ENCODE measurements around the gene ARMC5. TPM values are rescaled to one million over a fixed set of nuclear protein-coding genes. Genes with fewer than 3 reads are reported as not detected.

The ARMC5 gene
- polyA plus RNA-seq, 1 donor, result 11.0 TPM

DNA sequence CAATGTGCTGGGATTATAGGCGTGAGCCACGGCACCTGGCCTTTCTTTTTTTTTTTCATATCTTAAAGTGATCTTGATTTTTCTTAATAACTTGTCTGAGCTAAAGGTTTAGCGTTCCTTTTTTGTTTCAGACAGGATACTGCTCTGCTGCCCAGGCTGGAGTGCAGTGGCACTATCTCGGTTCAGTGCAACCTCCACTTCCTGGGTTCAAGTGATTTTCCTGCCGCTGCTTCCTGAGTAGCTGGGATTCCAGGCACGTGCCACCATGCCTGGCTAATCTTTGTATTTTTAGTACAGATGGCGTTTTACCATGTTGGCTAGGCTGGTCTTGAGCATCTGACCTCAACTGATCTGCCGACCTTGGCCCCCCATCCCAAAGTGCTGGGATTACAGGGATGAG lies 44.9 kb downstream of the ARMC5 start:
- no peak for DNase-seq

DNA sequence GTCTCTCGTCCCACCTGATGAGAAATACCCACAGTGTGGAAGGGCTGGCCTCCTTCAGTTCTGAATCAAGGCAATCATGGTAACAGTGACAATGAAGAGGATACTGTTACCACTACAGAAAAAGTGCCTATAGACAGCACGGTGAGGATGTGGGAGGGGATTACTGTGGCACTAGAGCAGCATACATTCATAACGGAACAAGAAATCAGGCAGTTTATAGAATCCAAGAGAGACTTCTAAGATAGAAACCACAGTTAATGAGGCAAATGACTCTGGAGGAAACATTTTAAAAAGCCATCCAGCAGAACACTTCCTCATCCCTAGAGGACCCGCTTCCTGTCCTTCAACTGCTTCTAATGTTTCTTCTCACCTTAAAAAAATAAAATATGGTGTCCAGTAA lies 46.2 kb downstream of the ARMC5 start:
- DNase-seq, result no peak

DNA sequence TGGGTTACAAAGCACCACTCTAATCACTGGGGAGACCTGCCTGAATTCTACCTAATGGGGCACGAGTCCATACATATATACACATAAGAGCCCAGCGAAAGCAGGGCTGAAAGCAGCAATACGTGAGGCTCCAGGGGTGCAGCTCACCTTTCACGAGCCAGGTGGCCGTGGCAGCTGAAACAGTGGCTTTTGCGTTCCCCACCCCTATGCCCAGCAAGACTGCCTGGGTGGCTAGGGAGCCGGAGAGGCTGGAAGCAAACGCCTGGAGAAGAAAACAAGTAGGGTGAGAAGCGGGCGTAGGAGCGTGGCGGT lies 48.3 kb downstream of the ARMC5 start:
- no peak for DNase-seq

DNA sequence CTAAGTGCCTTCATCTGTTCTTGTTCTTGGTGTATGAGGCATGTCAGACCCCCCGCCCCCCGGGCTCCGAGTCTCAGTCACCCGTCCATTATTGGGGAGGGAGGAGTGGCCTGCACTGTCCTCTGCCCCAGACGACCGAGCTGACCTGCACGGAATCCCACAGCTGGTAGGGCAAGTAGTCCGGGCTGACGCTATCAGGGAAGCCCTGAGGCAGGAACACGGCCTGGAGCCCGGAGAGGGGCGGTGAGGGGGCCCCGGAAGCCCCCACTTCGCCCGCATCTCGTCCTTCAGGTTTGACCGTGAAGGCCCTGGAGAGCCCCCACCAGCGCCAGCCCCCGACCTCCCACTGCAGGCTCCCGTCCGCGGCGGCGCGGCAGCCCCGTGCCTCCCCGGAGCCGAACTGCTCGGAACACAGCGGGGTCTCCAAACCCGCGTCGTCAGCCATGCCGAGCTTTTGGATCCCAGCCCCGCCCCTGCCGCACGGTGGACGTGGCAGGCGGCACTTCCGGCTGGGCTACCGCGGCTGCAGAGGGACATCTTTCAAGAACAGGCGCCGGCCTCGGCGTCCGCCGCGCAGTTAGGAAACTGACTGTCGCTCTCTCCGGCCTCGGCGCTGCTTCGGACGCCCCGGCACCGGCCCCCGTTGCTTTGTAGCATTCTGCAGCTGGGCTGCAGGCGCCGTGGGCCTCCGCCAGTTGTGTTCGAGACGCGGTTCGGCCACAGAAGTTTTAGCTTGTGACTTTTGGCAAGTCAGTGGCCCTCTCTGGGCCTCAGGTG lies 48.8 kb downstream of the ARMC5 start, which contains the start of gene RUSF1:
RUSF1 (minus strand) TSS at position 463 of the 777 bp plus-strand sequence; CDS start at position 445, 18 bp downstream.
- DNase-seq, result peak; percentile 94

DNA sequence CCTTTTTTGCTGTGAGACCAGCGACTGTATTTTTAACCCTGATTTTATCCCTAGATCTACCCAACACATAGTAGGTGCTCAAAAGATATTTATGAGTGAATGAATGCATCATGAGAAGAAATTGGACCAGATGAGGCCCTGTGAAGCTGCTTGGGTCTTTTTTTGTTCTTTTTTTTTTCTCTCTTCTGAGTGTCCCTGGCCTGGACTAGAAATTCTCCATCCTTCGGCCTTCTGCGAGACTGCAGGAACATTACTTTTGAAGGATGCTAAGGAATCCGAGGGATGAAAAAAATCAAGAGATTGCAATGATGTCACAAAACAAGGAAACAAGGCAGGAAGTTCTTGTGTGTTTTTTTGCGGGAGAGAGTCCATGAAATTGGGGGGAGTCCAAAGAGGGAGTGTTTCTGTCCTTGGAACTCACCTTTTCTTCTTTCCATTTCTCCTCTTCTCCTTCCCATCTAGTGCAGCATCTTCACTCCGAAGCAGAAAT lies 49.5 kb downstream of the ARMC5 start:
- DNase-seq, result peak; percentile 63

DNA sequence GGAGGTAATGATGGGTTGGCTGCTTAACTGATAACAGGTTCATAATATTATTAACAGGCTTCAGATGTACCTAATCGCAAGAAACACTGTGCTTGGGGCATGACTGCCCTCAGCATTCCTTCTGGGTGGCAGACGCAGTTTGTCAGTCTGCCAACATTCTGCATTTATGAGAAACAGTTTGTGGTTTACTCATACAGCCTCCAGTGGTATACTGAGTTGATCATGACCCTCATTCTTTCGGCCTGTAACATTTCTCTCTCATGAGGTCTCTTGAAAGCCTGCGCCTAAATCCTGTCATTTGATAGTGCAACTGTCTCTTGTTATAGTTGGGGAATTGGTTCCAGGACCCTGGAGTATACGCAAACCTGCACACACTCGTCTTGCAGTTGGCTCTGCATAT lies 53.8 kb downstream of the ARMC5 start:
- DNase-seq, result no peak

DNA sequence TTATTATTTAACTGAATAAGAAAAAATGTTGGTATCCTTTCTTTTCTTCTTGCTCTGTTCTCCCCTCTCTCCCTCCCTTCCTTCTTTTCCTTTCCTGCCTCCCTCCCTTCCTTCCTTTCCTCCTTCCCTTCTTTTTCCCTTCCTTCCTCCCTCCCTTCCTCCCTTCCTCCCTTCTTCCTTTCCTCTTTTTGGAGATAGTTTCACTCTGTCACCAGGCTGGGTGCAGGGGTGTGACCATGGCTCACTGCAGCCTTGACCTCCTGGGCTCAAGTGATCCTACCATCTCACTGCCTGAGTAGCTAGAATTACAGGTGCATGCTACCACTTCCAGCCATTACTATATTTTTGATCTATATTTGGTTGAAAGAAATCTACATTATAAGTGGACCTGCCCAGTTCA lies 54.6 kb downstream of the ARMC5 start:
- no peak for DNase-seq

Other genes starting within 250 kb of the ARMC5 start
- gene TRIM72, start 245.4 kb upstream of the ARMC5 start, polyA plus RNA-seq (ENCODE audit: insufficient read length), result 98.3 TPM
- 2.3 TPM for gene PYDC1, start 242.4 kb upstream of the ARMC5 start, polyA plus RNA-seq (ENCODE audit: insufficient read length)
- 4.7 TPM for gene ITGAM, start 199.5 kb upstream of the ARMC5 start, polyA plus RNA-seq (ENCODE audit: insufficient read length)
- 2.9 TPM for gene ITGAX, start 104.3 kb upstream of the ARMC5 start, polyA plus RNA-seq (ENCODE audit: insufficient read length)
- gene ITGAD, start 66.2 kb upstream of the ARMC5 start, polyA plus RNA-seq (ENCODE audit: insufficient read length), result 0.45 TPM
- gene COX6A2, start 31.1 kb upstream of the ARMC5 start, polyA plus RNA-seq (ENCODE audit: insufficient read length), result 360 TPM
- gene ZNF843, start 16.7 kb upstream of the ARMC5 start, polyA plus RNA-seq (ENCODE audit: insufficient read length), result 4.1 TPM
- gene TGFB1I1, start 12.7 kb downstream of the ARMC5 start, polyA plus RNA-seq (ENCODE audit: insufficient read length), result 114 TPM
- gene SLC5A2, start 23.6 kb downstream of the ARMC5 start, polyA plus RNA-seq (ENCODE audit: insufficient read length), result 7.8 TPM
- 48.4 TPM for gene RUSF1, start 48.9 kb downstream of the ARMC5 start, polyA plus RNA-seq (ENCODE audit: insufficient read length)
- gene AHSP, start 68.4 kb downstream of the ARMC5 start, polyA plus RNA-seq (ENCODE audit: insufficient read length), result 10.4 TPM

Measured in hindlimb muscle (tissue), 1 donor.